ENCODE results near the gene GRID1. TPM values are rescaled to one million over a fixed set of nuclear protein-coding genes. Genes with fewer than 3 reads are reported as not detected.

The GRID1 gene
- total RNA-seq, 3 donors from 2014 or later: 2.3 to 8.5 (median 5.9) TPM

DNA sequence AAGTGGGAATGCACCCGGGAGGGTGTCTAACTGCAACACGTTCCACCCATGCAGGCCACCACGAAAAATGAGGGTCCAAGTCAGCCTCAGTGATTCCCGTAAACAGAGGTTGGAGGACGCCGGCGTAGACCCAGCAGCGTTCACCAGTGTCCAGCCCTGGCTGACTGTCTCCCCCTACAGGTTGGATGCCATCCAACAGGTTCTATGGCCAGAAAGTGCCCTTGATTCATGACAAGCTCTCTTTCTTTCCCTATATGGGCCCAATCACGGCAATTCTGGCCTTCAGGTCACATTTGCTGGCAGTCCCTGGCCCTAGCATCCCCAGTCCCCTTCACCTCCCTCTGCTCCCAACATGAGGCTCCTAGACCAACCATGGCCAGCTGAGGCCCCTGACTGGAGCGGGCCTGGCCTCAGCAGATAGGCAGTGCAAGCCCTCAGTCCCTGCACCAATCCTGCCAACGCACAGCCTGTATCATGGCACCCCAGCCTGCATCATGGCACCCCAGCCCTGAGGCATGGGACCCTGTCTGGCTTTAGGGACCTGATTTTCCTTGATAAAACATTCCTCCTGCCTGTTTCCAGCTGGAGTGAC lies 227.4 kb downstream of the GRID1 start:
- H3K36me3 ChIP-seq: no peaks in the 10 kb centered on the region
- no peak overlapping the region for H3K4me3 ChIP-seq
- intact Hi-C loops (cut with DNase I; ENCODE audit: low total_unique reads): no loop called here
- H3K9me3 ChIP-seq: no peaks in the 10 kb centered on the region
- no peaks in the 10 kb centered on the region for H3K27me3 ChIP-seq
- H3K4me1 ChIP-seq: no peaks in the 10 kb centered on the region
- no peak overlapping the region for H3K27ac ChIP-seq
- no peak for TF ChIP-seq POLR2A (IDR thresholded peaks at IDR 0.05)
- no peak for TF ChIP-seq POLR2AphosphoS5 (IDR thresholded peaks at IDR 0.05)
- TF ChIP-seq CTCF (IDR thresholded peaks at IDR 0.05): no peak
- DNase-seq (ENCODE audit: low spot score in 2 of 2): no peak

- TF ChIP-seq POLR2A (IDR thresholded peaks at IDR 0.05) (no peak), POLR2AphosphoS5 (IDR thresholded peaks at IDR 0.05) (no peak), CTCF (IDR thresholded peaks at IDR 0.05) (no peak)
- Histone ChIP-seq H3K36me3 (no peaks in the 10 kb centered on the region), H3K9me3 (no peaks in the 10 kb centered on the region), H3K4me1 (no peaks in the 10 kb centered on the region), H3K27me3 (no peaks in the 10 kb centered on the region), H3K27ac (no peak overlapping the region), H3K4me3 (no peak overlapping the region)
- no peak for DNase-seq (ENCODE audit: low spot score in 2 of 2)
- intact Hi-C loops (cut with DNase I; ENCODE audit: low total_unique reads): no loop called here
Observed at GRCh38 chr10:86138551-86139065, 228.0 kb downstream of the GRID1 start.

- no peak for DNase-seq (ENCODE audit: low spot score in 2 of 2)
- Histone ChIP-seq H3K9me3 (no peaks in the 10 kb centered on the region), H3K27me3 (no peaks in the 10 kb centered on the region), H3K27ac (no peak overlapping the region), H3K36me3 (no peaks in the 10 kb centered on the region), H3K4me1 (no peaks in the 10 kb centered on the region), H3K4me3 (no peak overlapping the region)
- no peak for TF ChIP-seq POLR2A (IDR thresholded peaks at IDR 0.05)
- no peak for TF ChIP-seq CTCF (IDR thresholded peaks at IDR 0.05)
- no peak for TF ChIP-seq POLR2AphosphoS5 (IDR thresholded peaks at IDR 0.05)
- intact Hi-C loops (cut with DNase I; ENCODE audit: low total_unique reads): no loop called here
Observed at GRCh38 chr10:86137561-86137960, 229.0 kb downstream of the GRID1 start.

DNA sequence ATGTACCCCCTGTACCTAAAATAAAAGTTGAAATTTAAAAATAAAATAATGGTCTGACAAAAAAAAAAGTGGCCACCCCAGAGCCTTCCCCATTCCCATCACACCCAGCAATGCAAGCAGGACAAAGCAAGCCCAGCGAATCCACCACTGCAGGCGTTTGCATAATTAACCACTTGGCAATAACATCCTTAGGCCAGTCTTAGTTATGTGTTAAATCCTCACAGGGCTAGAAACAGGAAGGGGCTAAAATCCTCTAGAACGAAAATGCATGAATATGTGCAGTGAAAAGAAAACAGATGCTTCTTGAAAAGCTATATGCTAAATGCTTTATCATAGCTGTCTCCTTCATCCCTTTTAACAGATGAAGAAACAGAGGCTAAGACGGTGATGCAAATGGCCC lies 229.7 kb downstream of the GRID1 start:
- H3K36me3 ChIP-seq: no peaks in the 10 kb centered on the region
- no peak for DNase-seq (ENCODE audit: low spot score in 2 of 2)
- H3K4me3 ChIP-seq: no peak overlapping the region
- TF ChIP-seq POLR2AphosphoS5 (IDR thresholded peaks at IDR 0.05) (no peak), POLR2A (IDR thresholded peaks at IDR 0.05) (no peak), CTCF (IDR thresholded peaks at IDR 0.05) (no peak)
- H3K9me3 ChIP-seq: no peaks in the 10 kb centered on the region
- no peaks in the 10 kb centered on the region for H3K4me1 ChIP-seq
- intact Hi-C loops (cut with DNase I; ENCODE audit: low total_unique reads): no loop called here
- H3K27ac ChIP-seq: no peak overlapping the region
- no peaks in the 10 kb centered on the region for H3K27me3 ChIP-seq

DNA sequence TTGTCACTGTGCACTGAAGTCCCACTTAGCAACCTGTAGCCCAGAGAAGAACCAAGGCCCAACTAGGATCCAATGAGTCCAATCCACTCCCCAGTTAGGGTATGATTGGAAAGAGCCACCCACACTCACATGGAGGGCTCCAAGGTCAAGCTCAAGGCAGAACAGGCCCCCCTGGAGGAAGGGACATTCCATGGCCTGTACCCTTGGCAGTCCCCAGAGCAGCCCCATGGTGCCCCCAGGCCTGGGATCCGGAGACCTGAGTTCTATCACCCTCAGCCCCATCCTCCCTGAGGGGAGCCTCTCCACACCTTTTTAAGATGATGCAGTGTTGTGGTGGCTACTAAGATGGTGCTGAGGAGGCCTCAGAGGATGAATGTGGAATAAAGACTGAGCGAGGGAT lies 231.4 kb downstream of the GRID1 start:
- Histone ChIP-seq H3K27ac (no peak overlapping the region), H3K4me1 (no peaks in the 10 kb centered on the region), H3K4me3 (no peak overlapping the region), H3K27me3 (no peaks in the 10 kb centered on the region), H3K9me3 (peaks cover 3 to 9% of the 10 kb centered on the region in 2 donors), H3K36me3 (no peaks in the 10 kb centered on the region)
- intact Hi-C loops (cut with DNase I; ENCODE audit: low total_unique reads): no loop called here
- TF ChIP-seq POLR2AphosphoS5 (IDR thresholded peaks at IDR 0.05) (no peak), POLR2A (IDR thresholded peaks at IDR 0.05) (no peak), CTCF (IDR thresholded peaks at IDR 0.05) (no peak)
- DNase-seq (ENCODE audit: low spot score in 2 of 2): no peak

All from breast epithelium (tissue), 4 donors.